GM21529 (cell line): ENCODE data around the gene KCTD13.
"Not testable (repeated sequence)": the region's sequence is repeated elsewhere in the genome, so short reads cannot be mapped to it uniquely, and the experiment has no call there.

Experiments used
- ATAC-seq: cut with Tn5 transposase; IDR thresholded peaks from one replicate; pipeline ENCODE4 v1.9.1; 2021; ENCODE audit not compliant: unreplicated experiment

KCTD13 gene

GRCh38 chr16:29947897-29948296 is 21.9 kb upstream of the KCTD13 start:
- ATAC-seq, result no peak

DNA sequence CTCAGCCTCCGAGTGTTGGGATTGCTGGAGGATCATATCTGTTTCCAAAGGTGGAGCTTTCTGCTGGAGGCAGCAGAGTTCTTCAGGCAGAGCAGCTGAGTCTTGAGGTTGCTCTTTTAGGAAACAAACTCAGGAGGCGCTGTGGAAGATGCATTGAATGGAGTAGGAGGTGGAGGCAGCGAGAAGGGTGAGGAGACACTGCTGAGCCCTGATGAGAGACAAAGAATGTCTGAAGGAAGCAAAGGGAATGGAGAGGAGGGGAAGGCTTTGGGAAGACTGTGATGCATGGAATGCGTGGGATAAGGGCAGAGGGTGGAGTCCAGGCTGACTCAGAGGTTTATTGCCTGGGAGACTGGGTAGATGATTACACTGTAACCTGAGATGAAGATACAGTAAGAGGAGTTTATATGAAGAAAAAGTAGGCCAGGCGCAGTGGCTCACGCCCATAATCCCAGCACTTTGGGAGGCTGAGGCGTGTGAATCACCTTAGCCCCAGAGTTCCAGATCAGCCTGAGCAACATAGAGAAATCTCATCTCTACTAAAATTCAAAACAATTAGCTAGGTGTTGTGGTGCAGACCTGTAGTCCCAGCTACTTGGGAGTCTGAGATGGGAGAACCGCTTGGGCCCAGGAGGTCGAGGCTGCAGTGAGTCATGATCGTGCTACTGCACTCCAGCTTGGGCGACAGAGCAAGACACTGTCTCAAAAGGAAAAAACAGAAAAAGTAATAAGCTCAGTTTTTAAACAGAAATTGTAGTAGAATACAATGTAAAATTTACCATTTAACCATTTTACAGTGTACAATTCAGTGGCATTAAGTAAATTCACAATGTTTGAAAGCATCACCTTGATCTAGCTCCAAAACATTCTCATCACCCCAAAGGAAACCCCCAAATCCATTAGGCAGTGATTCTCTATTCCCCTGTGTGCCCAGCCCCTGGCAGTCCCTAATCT is 18.1 kb upstream of the KCTD13 start:
- ATAC-seq, result no peak

GRCh38 chr16:29940656-29941055 is 14.6 kb upstream of the KCTD13 start:
- no peak for ATAC-seq

DNA sequence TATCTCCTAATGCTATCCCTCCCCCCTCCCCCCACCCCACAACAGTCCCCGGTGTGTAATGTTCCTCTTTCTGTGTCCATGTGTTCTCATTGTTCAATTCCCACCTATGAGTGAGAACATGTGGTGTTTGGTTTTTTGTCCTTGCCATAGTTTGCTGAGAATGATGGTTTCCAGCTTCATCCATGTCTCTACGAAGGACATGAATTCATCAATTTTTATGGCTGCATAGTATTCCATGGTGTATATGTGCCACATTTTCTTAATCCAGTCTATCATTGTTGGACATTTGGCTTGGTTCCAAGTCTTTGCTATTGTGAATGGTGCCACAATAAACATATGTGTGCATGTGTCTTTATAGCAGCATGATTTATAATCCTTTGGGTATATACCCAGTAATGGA is 5.7 kb upstream of the KCTD13 start:
- ATAC-seq, result not testable (repeated sequence)

GRCh38 chr16:29927070-29927905 is 1.3 kb upstream of the KCTD13 start:
- no peak for ATAC-seq

DNA sequence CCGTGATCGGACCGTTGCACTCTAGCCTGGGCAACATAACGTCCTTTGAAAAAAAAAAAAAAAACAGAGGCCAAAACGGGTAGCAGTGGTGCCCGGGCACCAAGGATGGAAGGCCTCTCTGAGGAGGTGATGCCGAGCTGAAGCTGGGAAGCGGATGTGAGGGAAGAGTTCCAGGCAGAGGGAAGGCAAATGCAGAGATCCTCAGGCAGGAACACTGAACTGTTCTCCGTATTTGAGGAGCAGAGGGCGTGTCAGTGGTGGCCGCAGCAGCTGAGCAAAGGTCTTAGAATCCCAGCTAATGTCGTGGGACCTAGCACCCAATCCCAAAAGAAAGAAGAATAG is 656 bp upstream of the KCTD13 start:
- no peak for ATAC-seq

- ATAC-seq, result no peak
Measured at GRCh38 chr16:29925105-29925756, 795 bp downstream of the KCTD13 start.

- ATAC-seq, result no peak
Measured at GRCh38 chr16:29922986-29923501, 3.0 kb downstream of the KCTD13 start.

DNA sequence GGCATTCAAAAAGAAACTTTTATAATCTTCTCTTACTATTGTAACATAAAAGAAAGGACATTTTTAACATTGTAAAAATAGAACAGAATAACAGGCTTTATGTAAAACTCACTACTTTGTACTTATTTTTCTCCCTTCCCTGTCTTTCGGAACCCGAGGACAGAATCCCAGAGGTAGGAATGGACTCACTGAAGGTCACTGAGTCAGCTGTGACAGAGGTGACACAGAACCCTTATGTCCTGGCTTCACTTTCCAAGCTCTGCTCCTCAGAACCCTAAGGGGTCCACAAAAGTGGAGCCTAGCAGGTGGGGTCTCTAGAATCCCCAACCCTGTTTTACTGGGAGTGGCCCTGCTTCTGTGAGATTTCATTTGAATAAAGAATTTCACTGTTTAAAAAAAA is 3.7 kb downstream of the KCTD13 start:
- no peak for ATAC-seq

DNA sequence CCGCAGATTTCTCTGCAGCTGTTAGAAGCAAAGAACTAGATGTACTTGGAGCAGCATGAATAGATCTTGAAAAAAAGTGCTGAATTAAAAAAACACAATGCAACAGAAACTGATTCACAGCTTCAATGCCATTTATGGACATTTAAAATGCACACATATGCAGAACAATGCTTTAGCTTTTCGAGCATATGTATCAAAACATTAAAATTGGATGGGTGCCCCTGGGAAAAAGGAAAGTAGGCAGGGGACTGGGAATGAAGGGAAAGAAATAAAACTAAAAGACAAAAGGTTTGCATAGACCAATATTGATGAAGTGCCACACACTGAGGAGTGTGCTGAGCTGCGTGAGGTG is 5.0 kb downstream of the KCTD13 start:
- no peak for ATAC-seq

DNA sequence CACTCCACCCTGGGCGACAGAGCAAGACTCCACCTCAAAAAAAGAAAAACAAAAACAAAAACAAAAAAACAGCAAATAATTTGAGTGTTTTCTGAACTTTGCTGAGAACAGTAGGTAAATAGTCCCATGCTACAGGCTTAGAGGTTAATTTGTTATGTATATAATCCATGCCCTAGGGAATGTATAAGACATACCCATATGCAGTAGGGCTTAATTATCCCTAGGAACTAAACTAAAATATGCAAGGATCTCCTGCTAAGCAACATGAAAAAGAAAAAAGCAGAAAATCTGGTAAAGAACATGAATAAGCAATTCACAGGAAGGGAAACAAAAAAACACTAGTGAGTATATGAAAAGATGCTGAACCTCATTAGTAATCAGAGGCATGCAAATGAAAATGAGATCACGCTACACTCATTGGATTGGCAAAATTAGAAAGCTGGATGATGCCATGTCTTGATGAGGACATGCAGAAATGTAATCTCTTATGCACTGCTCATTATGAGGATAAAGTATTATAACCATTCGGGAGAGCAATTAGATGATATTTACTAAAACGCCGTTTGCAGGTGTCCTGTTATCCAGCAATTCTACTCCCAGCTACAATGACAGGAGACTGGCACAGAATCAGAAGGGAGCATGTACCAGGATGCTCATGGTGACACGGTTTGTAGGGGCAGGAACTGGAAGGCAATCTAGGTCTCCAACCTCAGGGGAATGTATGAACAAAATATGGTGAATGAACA is 5.6 kb downstream of the KCTD13 start:
- no peak for ATAC-seq

DNA sequence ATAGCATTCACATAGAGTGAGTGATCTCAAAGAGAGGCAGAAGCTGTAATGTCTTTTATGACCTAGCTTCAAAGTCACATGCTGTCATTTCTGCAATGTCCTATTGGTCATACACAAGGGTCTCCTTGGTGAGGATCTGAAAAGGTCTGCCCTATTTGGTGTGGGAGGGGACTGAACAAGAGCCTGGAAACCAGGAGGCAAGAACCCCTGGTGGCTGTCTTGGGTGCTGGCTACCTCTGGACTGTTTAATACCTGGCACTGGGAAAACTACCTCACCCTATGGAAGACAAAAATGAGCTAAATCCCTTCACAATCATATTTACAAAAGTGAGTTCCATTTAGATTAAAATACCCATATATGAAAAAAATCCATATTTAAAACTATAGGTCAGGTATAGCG is 9.0 kb downstream of the KCTD13 start:
- ATAC-seq, result no peak

GRCh38 chr16:29915590-29916247 is 10.3 kb downstream of the KCTD13 start:
- no peak for ATAC-seq

GRCh38 chr16:29913514-29913913 is 12.5 kb downstream of the KCTD13 start:
- ATAC-seq, result no peak

- ATAC-seq, result no peak
Measured at GRCh38 chr16:29912087-29912486, 13.9 kb downstream of the KCTD13 start.

GRCh38 chr16:29911676-29912010 is 14.4 kb downstream of the KCTD13 start:
- no peak for ATAC-seq

DNA sequence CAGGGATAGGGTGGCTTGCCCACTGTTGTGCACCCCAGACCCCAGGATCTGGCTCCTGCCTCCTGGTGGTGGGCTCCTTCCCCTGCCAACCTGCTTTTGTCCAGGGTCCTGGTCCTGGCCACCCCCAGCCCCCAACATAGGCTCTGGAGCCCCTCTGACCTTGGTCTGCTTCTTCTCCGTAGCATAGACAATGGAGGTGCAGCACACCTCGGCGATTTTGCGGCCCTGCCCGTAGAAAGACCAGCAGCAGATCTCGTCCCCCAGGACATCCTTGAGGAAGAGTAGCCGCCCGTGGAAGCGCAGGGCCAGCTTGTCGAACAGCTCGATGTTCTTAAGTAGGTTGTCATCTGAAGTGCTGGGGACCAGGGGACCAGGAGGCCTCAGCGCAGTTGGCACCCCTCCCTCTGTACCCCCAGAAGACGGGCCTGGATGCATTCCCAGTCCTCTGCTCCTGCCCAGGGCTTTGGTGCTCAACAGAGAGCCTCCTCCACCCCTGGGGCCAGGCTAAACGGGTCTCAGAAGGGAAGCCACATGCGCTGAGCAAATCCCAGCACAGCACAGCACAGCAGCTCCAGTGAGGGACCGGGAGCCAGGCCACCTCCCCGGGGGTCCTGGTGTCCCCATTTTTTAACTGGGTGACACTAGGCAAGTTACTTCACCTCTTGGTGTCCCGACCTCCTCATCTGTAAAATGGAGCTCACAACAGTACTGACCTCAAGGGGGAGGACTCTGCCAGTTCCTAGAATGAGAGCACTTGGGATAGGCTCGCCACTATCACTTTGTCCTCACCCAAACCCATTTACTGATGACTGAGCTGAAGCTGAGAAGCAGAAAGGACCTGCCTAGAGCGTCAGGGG is 15.0 kb downstream of the KCTD13 start:
- ATAC-seq, result no peak

DNA sequence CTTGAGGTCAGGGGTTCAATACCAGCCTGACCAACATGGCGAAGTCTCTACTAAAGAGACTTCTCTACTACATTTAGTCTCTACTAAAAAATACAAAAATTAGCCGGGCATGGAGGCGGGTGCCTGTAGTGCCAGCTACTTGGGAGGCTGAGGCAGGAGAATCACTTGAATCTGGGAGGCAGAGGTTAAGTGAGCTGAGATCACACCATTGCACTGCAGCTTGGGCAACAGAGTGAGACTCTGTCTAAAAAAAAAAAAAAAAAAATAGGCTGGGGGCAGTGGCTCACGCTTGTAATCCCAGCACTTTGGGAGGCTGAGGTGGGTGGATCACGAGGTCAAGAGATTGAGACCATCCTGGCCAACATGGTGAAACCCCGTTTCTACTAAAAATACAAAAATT is 16.2 kb downstream of the KCTD13 start:
- ATAC-seq, result not testable (repeated sequence)

GRCh38 chr16:29909391-29909790 is 16.6 kb downstream of the KCTD13 start:
- ATAC-seq, result no peak
